MM.1S (cell line): ENCODE results near the gene FGF14.
A peak's percentile ranks its signal among the peaks of the same experiment; 100 is the strongest.

Experiments used
- DNase-seq: peaks from one replicate; pipeline ENCODE4 v3.0.0-alpha.2; 2015
- H2AFZ ChIP-seq: fragments of 300-600 bp; sonication (generic); 2 replicates; pipeline ENCODE4 v1.6.0; 2016; ENCODE audit warnings: antibody characterized with exemption, low read length
- H3F3A ChIP-seq: fragments of 300-600 bp; sonication (generic); 2 replicates; pipeline ENCODE4 v1.6.1; 2016; ENCODE audit warnings: mild to moderate bottlenecking, antibody characterized with exemption, low read length, moderate library complexity, mixed read lengths; ENCODE audit not compliant: insufficient read depth
- H3K27ac ChIP-seq: fragments of 300-600 bp; sonication (generic); 2 replicates; pipeline ENCODE4 v1.5.1; 2016; ENCODE audit warnings: mild to moderate bottlenecking, low read length
- H3K27me3 ChIP-seq: fragments of 300-600 bp; sonication (generic); replicated peaks from 2 replicates; pipeline ENCODE4 v1.6.0; 2016; ENCODE audit warnings: low read length; ENCODE audit not compliant: insufficient read depth
- H3K36me3 ChIP-seq: fragments of 300-600 bp; sonication (generic); replicated peaks from 2 replicates; pipeline ENCODE4 v1.6.1; 2016; ENCODE audit warnings: mild to moderate bottlenecking, low read length, mixed read lengths; ENCODE audit not compliant: insufficient read depth
- H3K4me1 ChIP-seq: fragments of 300-600 bp; sonication (generic); 2 replicates; pipeline ENCODE4 v1.6.1; 2016; ENCODE audit warnings: low read length, mixed read lengths
- H3K4me2 ChIP-seq: fragments of 300-600 bp; sonication (generic); 2 replicates; pipeline ENCODE4 v1.6.0; 2016; ENCODE audit warnings: low read depth, low read length
- H3K4me3 ChIP-seq: fragments of 300-600 bp; sonication (generic); 2 replicates; pipeline ENCODE4 v1.5.1; 2016; ENCODE audit warnings: low read length, mixed read lengths
- H3K79me2 ChIP-seq: fragments of 300-600 bp; sonication (generic); 2 replicates; pipeline ENCODE4 v1.6.1; 2016; ENCODE audit warnings: mixed run types, low read length, mixed read lengths
- H3K9ac ChIP-seq: fragments of 300-600 bp; sonication (generic); 2 replicates; pipeline ENCODE4 v1.6.1; 2016; ENCODE audit warnings: low read length, mixed read lengths
- H3K9me2 ChIP-seq: fragments of 300-600 bp; sonication (generic); replicated peaks from 2 replicates; pipeline ENCODE4 v1.6.1; 2016; ENCODE audit warnings: mild to moderate bottlenecking, low read length, mixed read lengths; ENCODE audit not compliant: insufficient read depth
- H3K9me3 ChIP-seq: fragments of 300-600 bp; sonication (generic); replicated peaks from 2 replicates; pipeline ENCODE4 v1.6.1; 2016; ENCODE audit warnings: mild to moderate bottlenecking, low read length, mixed read lengths; ENCODE audit not compliant: insufficient read depth
- H4K20me1 ChIP-seq: fragments of 300-600 bp; sonication (generic); 2 replicates; pipeline ENCODE4 v1.6.1; 2016; ENCODE audit warnings: mild to moderate bottlenecking, low read length, moderate library complexity, mixed read lengths; ENCODE audit not compliant: insufficient read depth
- EZH2 ChIP-seq: fragments of 300-600 bp; sonication (generic); optimal IDR thresholded peaks from 2 replicates; pipeline ENCODE3; 2017; ENCODE audit warnings: low read depth, mild to moderate bottlenecking, antibody characterized with exemption, low read length, mixed read lengths
- EZH2phosphoT487 ChIP-seq: fragments of 300-600 bp; sonication (generic); IDR thresholded peaks from 2 replicates; pipeline ENCODE4 v1.6.1; 2018; ENCODE audit warnings: antibody characterized with exemption, low read length
- TF ChIP-seq, protein P1 (sequence below): fragments of 300-600 bp; sonication (generic); IDR thresholded peaks from 2 replicates; pipeline ENCODE4 v1.5.1; 2016; ENCODE audit warnings: antibody characterized with exemption, low read length, mixed read lengths

Gene FGF14

GRCh38 chr13:101752432-101752831 lies 649.4 kb downstream of the FGF14 start:
- Histone ChIP-seq H3F3A (no peaks in the 10 kb centered on the region), H3K4me2 (no peak overlapping the region), H3K9me3 (no peaks in the 10 kb centered on the region), H2AFZ (no peak overlapping the region), H3K79me2 (no peaks in the 10 kb centered on the region), H3K9ac (no peak overlapping the region), H4K20me1 (no peaks in the 10 kb centered on the region), H3K4me1 (no peaks in the 10 kb centered on the region), H3K36me3 (no peaks in the 10 kb centered on the region; the same call in 1 of the 2 replicates), H3K9me2 (no peaks in the 10 kb centered on the region), H3K4me3 (no peak overlapping the region), H3K27ac (no peak overlapping the region), H3K27me3 (no peaks in the 10 kb centered on the region)
- TF ChIP-seq EZH2: no peak
- TF ChIP-seq, protein P1, sequence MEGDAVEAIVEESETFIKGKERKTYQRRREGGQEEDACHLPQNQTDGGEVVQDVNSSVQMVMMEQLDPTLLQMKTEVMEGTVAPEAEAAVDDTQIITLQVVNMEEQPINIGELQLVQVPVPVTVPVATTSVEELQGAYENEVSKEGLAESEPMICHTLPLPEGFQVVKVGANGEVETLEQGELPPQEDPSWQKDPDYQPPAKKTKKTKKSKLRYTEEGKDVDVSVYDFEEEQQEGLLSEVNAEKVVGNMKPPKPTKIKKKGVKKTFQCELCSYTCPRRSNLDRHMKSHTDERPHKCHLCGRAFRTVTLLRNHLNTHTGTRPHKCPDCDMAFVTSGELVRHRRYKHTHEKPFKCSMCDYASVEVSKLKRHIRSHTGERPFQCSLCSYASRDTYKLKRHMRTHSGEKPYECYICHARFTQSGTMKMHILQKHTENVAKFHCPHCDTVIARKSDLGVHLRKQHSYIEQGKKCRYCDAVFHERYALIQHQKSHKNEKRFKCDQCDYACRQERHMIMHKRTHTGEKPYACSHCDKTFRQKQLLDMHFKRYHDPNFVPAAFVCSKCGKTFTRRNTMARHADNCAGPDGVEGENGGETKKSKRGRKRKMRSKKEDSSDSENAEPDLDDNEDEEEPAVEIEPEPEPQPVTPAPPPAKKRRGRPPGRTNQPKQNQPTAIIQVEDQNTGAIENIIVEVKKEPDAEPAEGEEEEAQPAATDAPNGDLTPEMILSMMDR: no peak
- no peak for TF ChIP-seq EZH2phosphoT487
- DNase-seq: no peak

- H2AFZ ChIP-seq: no peak overlapping the region
- H3K9me2 ChIP-seq: no peaks in the 10 kb centered on the region
- H3F3A ChIP-seq: no peaks in the 10 kb centered on the region
- no peak for TF ChIP-seq EZH2phosphoT487
- TF ChIP-seq, protein P1: no peak
- no peak for TF ChIP-seq EZH2
- no peaks in the 10 kb centered on the region for H3K27me3 ChIP-seq
- no peaks in the 10 kb centered on the region for H3K79me2 ChIP-seq
- DNase-seq: peak; percentile 75
- no peak overlapping the region for H3K9ac ChIP-seq
- no peaks in the 10 kb centered on the region for H3K36me3 ChIP-seq
- H3K4me2 ChIP-seq: no peak overlapping the region
- no peaks in the 10 kb centered on the region for H4K20me1 ChIP-seq
- H3K27ac ChIP-seq: no peak overlapping the region
- no peaks in the 10 kb centered on the region for H3K9me3 ChIP-seq
- no peak overlapping the region for H3K4me3 ChIP-seq
- H3K4me1 ChIP-seq: no peaks in the 10 kb centered on the region
Observed at GRCh38 chr13:101751488-101751887, 650.4 kb downstream of the FGF14 start.

DNA sequence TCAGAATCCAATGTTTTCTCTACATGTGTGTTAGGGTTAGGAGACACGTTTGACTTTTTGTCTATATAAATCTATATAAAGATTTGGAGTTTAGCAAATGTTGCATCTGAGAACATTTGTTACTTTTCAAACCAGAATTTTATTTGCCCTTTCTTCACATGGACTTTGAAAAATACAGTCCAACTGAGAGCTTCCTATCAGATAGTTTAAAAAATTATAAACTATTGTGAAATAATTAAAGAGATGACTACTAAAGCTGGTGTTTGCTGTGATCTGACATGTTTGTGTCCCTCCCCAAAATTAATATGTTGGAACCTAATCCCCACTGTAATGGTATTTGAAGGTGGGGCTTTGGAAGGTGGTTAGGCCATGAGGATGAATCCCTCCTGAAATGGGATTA lies 652.3 kb downstream of the FGF14 start:
- no peak for DNase-seq
- no peaks in the 10 kb centered on the region for H4K20me1 ChIP-seq
- no peaks in the 10 kb centered on the region for H3F3A ChIP-seq
- H3K36me3 ChIP-seq: no peaks in the 10 kb centered on the region
- no peaks in the 10 kb centered on the region for H3K9me2 ChIP-seq
- TF ChIP-seq EZH2 (no peak), EZH2phosphoT487 (no peak)
- no peaks in the 10 kb centered on the region for H3K27me3 ChIP-seq
- no peaks in the 10 kb centered on the region for H3K4me1 ChIP-seq
- H3K27ac ChIP-seq: no peak overlapping the region
- no peaks in the 10 kb centered on the region for H3K9me3 ChIP-seq
- no peak overlapping the region for H3K4me3 ChIP-seq
- no peaks in the 10 kb centered on the region for H3K79me2 ChIP-seq
- no peak overlapping the region for H3K9ac ChIP-seq
- no peak overlapping the region for H2AFZ ChIP-seq
- no peak overlapping the region for H3K4me2 ChIP-seq

- H2AFZ ChIP-seq: no peak overlapping the region
- H3K27ac ChIP-seq: no peak overlapping the region
- no peaks in the 10 kb centered on the region for H3K4me1 ChIP-seq
- H4K20me1 ChIP-seq: no peaks in the 10 kb centered on the region
- TF ChIP-seq, protein P1: no peak
- no peak for TF ChIP-seq EZH2phosphoT487
- TF ChIP-seq EZH2: no peak
- H3K4me3 ChIP-seq: no peak overlapping the region
- H3K79me2 ChIP-seq: no peaks in the 10 kb centered on the region
- H3K9me2 ChIP-seq: no peaks in the 10 kb centered on the region
- H3K4me2 ChIP-seq: no peak overlapping the region
- DNase-seq: no peak
- H3K9ac ChIP-seq: no peak overlapping the region
- no peaks in the 10 kb centered on the region for H3K27me3 ChIP-seq
- no peaks in the 10 kb centered on the region for H3K9me3 ChIP-seq
- no peaks in the 10 kb centered on the region for H3F3A ChIP-seq
- no peaks in the 10 kb centered on the region for H3K36me3 ChIP-seq
Observed at GRCh38 chr13:101747039-101747438, 654.8 kb downstream of the FGF14 start.
